ENCODE data around the gene DPYD. TPM values are rescaled to one million over a fixed set of nuclear protein-coding genes. Genes with fewer than 3 reads are reported as not detected.

DPYD gene
- total RNA-seq, 1 donor from 2014 or later: 12.6 TPM

DNA sequence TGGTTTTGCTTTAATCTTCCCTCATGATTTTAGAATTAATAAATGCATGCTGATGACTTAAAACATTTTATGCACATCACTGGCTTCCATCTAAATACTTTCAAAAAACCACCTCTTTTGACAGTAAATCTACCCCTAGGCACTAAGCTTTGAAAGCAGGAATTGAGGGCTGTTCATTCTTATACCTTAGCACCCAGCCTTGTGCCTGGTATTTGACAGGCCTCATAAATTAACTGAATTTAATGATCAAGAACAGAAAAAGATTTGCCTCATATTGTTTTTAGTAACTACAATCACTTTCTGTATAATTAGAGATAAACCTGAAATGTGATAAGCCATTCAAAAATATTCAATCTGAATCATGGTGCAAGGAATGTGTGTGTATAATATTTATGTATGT is 108.8 kb downstream of the DPYD start:
- no peak for DNase-seq
- no peaks in the 10 kb centered on the region for H3K9me3 Mint-ChIP-seq
- no peak overlapping the region for H3K4me3 Mint-ChIP-seq
- CTCF ChIA-PET: no interaction called here
- no peak for TF ChIP-seq CTCF (IDR thresholded peaks at IDR 0.05)
- POLR2A ChIA-PET: no interaction called here
- no peaks in the 10 kb centered on the region for H3K36me3 Mint-ChIP-seq (ENCODE audit: low read depth)
- no peaks in the 10 kb centered on the region for H3K4me1 Mint-ChIP-seq
- H3K27me3 Mint-ChIP-seq: no peaks in the 10 kb centered on the region
- no peak for ATAC-seq (ENCODE audit: low read depth)
- H3K27ac Mint-ChIP-seq: no peak overlapping the region
- intact Hi-C loops (cut with micrococcal nuclease): no loop called here

GRCh38 chr1:97806996-97807520 is 113.8 kb downstream of the DPYD start:
- intact Hi-C loops (cut with micrococcal nuclease): no loop called here
- TF ChIP-seq CTCF (IDR thresholded peaks at IDR 0.05): no peak
- DNase-seq (no peak), ATAC-seq (ENCODE audit: low read depth) (no peak)
- Mint-ChIP-seq H3K4me3 (no peak overlapping the region), H3K36me3 (ENCODE audit: low read depth) (no peaks in the 10 kb centered on the region), H3K27me3 (no peaks in the 10 kb centered on the region), H3K4me1 (no peaks in the 10 kb centered on the region), H3K27ac (no peak overlapping the region), H3K9me3 (no peaks in the 10 kb centered on the region)
- POLR2A ChIA-PET: no interaction called here
- CTCF ChIA-PET: no interaction called here

DNA sequence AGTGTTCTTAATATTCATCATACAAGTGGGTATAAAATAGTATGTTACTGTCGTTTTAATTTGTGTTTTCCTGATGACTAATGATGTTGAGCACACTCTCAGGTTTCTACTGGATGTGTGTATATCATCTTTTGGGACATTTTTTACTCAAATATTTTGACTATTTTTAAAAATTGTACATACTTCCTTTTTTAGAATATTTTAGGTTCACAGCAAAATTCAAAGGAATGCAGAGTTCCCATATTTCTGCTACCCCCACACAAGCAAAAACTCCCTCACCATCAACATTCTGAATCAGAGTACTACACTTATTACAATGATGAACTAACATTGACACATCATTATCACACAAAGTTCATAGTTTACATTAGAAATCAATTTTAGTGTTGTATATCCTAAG is 114.5 kb downstream of the DPYD start:
- POLR2A ChIA-PET: no interaction called here
- CTCF ChIA-PET: no interaction called here
- no peak for TF ChIP-seq CTCF (IDR thresholded peaks at IDR 0.05)
- no peaks in the 10 kb centered on the region for H3K9me3 Mint-ChIP-seq
- intact Hi-C loops (cut with micrococcal nuclease): no loop called here
- ATAC-seq (ENCODE audit: low read depth): no peak
- H3K4me1 Mint-ChIP-seq: no peaks in the 10 kb centered on the region
- no peaks in the 10 kb centered on the region for H3K27me3 Mint-ChIP-seq
- H3K36me3 Mint-ChIP-seq (ENCODE audit: low read depth): no peaks in the 10 kb centered on the region
- no peak overlapping the region for H3K27ac Mint-ChIP-seq
- no peak for DNase-seq
- no peak overlapping the region for H3K4me3 Mint-ChIP-seq

DNA sequence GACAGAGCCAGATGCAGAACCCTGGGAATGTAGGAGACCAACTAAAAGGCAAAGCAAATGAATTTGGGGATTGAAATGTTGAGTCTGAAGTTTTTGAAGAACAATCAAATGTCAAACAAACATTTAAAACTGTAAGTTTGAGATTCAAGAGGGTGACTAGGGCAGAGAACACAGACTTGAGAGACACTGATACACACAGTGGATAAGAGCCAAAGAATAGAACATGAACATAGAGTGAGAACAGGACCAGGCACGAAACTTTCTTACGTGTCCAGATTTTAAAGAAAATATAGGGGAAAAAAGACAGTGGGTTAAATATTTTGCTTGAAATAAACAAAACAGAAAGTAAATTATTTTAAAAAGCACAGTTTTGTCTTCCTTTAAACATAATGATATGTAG is 115.7 kb downstream of the DPYD start:
- intact Hi-C loops (cut with micrococcal nuclease): no loop called here
- H3K4me1 Mint-ChIP-seq: no peaks in the 10 kb centered on the region
- CTCF ChIA-PET: no interaction called here
- no peaks in the 10 kb centered on the region for H3K9me3 Mint-ChIP-seq
- DNase-seq (no peak), ATAC-seq (ENCODE audit: low read depth) (no peak)
- H3K27me3 Mint-ChIP-seq: no peaks in the 10 kb centered on the region
- no peak for TF ChIP-seq CTCF (IDR thresholded peaks at IDR 0.05)
- H3K27ac Mint-ChIP-seq: no peak overlapping the region
- POLR2A ChIA-PET: no interaction called here
- no peaks in the 10 kb centered on the region for H3K36me3 Mint-ChIP-seq (ENCODE audit: low read depth)
- H3K4me3 Mint-ChIP-seq: no peak overlapping the region

DNA sequence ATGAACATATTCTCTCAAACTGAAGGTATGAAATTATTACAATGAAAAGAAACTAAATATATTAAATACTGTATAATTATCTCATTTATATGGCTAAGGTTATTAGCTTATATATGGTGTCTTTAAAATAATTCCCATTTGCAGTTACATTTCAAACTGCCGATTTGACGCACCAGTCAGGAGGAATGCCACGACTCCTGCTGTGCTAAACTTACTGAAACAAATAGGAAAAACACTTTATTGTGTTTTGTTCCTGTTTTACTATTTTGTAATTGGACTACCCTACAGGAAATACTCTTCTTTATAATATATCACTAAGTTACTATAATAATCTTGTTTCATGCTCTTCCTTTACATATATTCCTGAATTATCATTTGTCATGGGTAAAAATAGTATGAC is 117.8 kb downstream of the DPYD start:
- CTCF ChIA-PET: no interaction called here
- Mint-ChIP-seq H3K4me3 (no peak overlapping the region), H3K9me3 (no peaks in the 10 kb centered on the region), H3K27me3 (no peaks in the 10 kb centered on the region), H3K4me1 (no peaks in the 10 kb centered on the region), H3K36me3 (ENCODE audit: low read depth) (no peaks in the 10 kb centered on the region), H3K27ac (no peak overlapping the region)
- no peak for ATAC-seq (ENCODE audit: low read depth)
- POLR2A ChIA-PET: no interaction called here
- DNase-seq: no peak
- intact Hi-C loops (cut with micrococcal nuclease): no loop called here
- no peak for TF ChIP-seq CTCF (IDR thresholded peaks at IDR 0.05)

Measured in activated B cell treated with CpG ODN at 0.5 μM for 24 hours (primary cell).